ENCODE data around the gene CREB3L2.
"Not testable (repeated sequence)": the region's sequence is repeated elsewhere in the genome, so short reads cannot be mapped to it uniquely, and the experiment has no call there.

The CREB3L2 gene

GRCh38 chr7:137930581-137930980 lies 71.3 kb downstream of the CREB3L2 start:
- peak; percentile 27 to 77 (median 54) for DNase-seq

GRCh38 chr7:137928626-137929025 lies 73.3 kb downstream of the CREB3L2 start:
- no peak for DNase-seq

- no peak for DNase-seq
Observed at GRCh38 chr7:137927386-137927785, 74.5 kb downstream of the CREB3L2 start.

- DNase-seq = not testable (repeated sequence)
Observed at GRCh38 chr7:137926206-137926605, 75.7 kb downstream of the CREB3L2 start.

GRCh38 chr7:137925754-137926153 lies 76.1 kb downstream of the CREB3L2 start:
- no peak for DNase-seq

- peak; percentile 50 to 73 (median 56) for DNase-seq
Observed at GRCh38 chr7:137925091-137925490, 76.8 kb downstream of the CREB3L2 start.

GRCh38 chr7:137923380-137923779 lies 78.5 kb downstream of the CREB3L2 start:
- DNase-seq = peak in 2 of 3 donors; percentile 46

GRCh38 chr7:137920637-137921399 lies 81.1 kb downstream of the CREB3L2 start:
- no peak for DNase-seq

- no peak for DNase-seq
Observed at GRCh38 chr7:137919987-137920386, 81.9 kb downstream of the CREB3L2 start.

- no peak for DNase-seq
Observed at GRCh38 chr7:137916980-137917645, 84.8 kb downstream of the CREB3L2 start.

- peak in 1 of 3 donors; percentile 10 for DNase-seq
Observed at GRCh38 chr7:137916564-137916963, 85.3 kb downstream of the CREB3L2 start.

- no peak for DNase-seq
Observed at GRCh38 chr7:137915266-137915665, 86.6 kb downstream of the CREB3L2 start.

- no peak for DNase-seq
Observed at GRCh38 chr7:137913985-137914384, 87.9 kb downstream of the CREB3L2 start.

GRCh38 chr7:137909042-137909441 lies 92.8 kb downstream of the CREB3L2 start:
- peak in 1 of 3 donors; percentile 14 for DNase-seq

GRCh38 chr7:137908106-137908505 lies 93.8 kb downstream of the CREB3L2 start:
- peak in 1 of 3 donors; percentile 13 for DNase-seq

GRCh38 chr7:137906636-137907035 lies 95.2 kb downstream of the CREB3L2 start:
- not testable (repeated sequence) for DNase-seq

GRCh38 chr7:137904833-137905232 lies 97.1 kb downstream of the CREB3L2 start:
- no peak for DNase-seq

- DNase-seq = peak; percentile 87 to 89 (median 87)
Observed at GRCh38 chr7:137903382-137904169, 98.3 kb downstream of the CREB3L2 start.

GRCh38 chr7:137900137-137900536 lies 101.7 kb downstream of the CREB3L2 start:
- DNase-seq = no peak

- peak; percentile 78 to 89 (median 82) for DNase-seq
Observed at GRCh38 chr7:137898839-137899721, 102.8 kb downstream of the CREB3L2 start.

- peak in 1 of 3 donors; percentile 6 for DNase-seq
Observed at GRCh38 chr7:137895301-137896221, 106.3 kb downstream of the CREB3L2 start.

Data from suppressor macrophage treated with lipopolysaccharide for 1 hour (primary cell).